Measurements from ENCODE around the gene SYNGR3. TPM values are rescaled to one million over a fixed set of nuclear protein-coding genes. Genes with fewer than 3 reads are reported as not detected.

Gene SYNGR3
- total RNA-seq, 1 experiment from 2014 or later: 4.3 TPM

GRCh38 chr16:1976216-1976520 is 13.6 kb upstream of the SYNGR3 start:
- H2AFZ ChIP-seq: no peak overlapping the region
- peaks cover 25% of the 10 kb centered on the region for H3K79me2 ChIP-seq (ENCODE audit: low read depth)
- no peak for DNase-seq
- no peak overlapping the region for H3K4me3 ChIP-seq
- H3K9me3 ChIP-seq (ENCODE audit: insufficient read depth, low read depth): no peaks in the 10 kb centered on the region
- H3K4me2 ChIP-seq: no peak overlapping the region
- intact Hi-C loops (cut with micrococcal nuclease; ENCODE audit: unreplicated experiment): no loop called here
- H3K4me1 ChIP-seq (replicated peaks; ENCODE audit: insufficient read depth): peaks cover 36% of the 10 kb centered on the region
- no TSS peak for BruUV-seq (replicated peaks)
- H4K20me1 ChIP-seq (ENCODE audit: insufficient read depth): peaks cover 12% of the 10 kb centered on the region; the same call in 1 of the 2 replicates
- no peak overlapping the region for H3K27ac ChIP-seq
- no peak for TF ChIP-seq CTCF (conservative IDR thresholded peaks at IDR 0.05)
- TF ChIP-seq EZH2 (IDR thresholded peaks at IDR 0.05; ENCODE audit: low read depth): no peak
- peaks cover 3% of the 10 kb centered on the region; the same call in 1 of the 2 replicates for H3K36me3 ChIP-seq (ENCODE audit: low read depth)
- H3K9me2 ChIP-seq (ENCODE audit: insufficient read depth): no peaks in the 10 kb centered on the region
- peaks cover 37% of the 10 kb centered on the region; the same call in 1 of the 2 replicates for H3F3A ChIP-seq (ENCODE audit: insufficient read depth, low read depth)
- ChIA-PET POLR2A (ENCODE audit: unreplicated experiment) (no interaction called here), CTCF (no interaction called here)
- H3K27me3 ChIP-seq (ENCODE audit: insufficient read depth, low read depth): no peaks in the 10 kb centered on the region

GRCh38 chr16:1976951-1977874 is 12.6 kb upstream of the SYNGR3 start:
- no TSS peak for BruUV-seq (replicated peaks)
- H3K27ac ChIP-seq: no peak overlapping the region

GRCh38 chr16:1977875-1978268 is 11.9 kb upstream of the SYNGR3 start:
- CTCF ChIA-PET: no interaction called here

More at GRCh38 chr16:1976951-1977874, 12.6 kb upstream of the SYNGR3 start:
- peaks cover 12% of the 10 kb centered on the region; the same call in 1 of the 2 replicates for H4K20me1 ChIP-seq (ENCODE audit: insufficient read depth)
- no peak overlapping the region for H3K4me3 ChIP-seq
- DNase-seq: no peak
- no peak overlapping the region for H2AFZ ChIP-seq
- H3K4me1 ChIP-seq (replicated peaks; ENCODE audit: insufficient read depth): peaks cover 46% of the 10 kb centered on the region
- H3K9me3 ChIP-seq (ENCODE audit: insufficient read depth, low read depth): no peaks in the 10 kb centered on the region
- ChIA-PET POLR2A (ENCODE audit: unreplicated experiment) (interaction anchor here (0.6 kb wide), 1 partner anchor 12 kb away, joined by 7 read pairs; the partner anchor contains the start of gene RPS2), CTCF (interaction anchor here (0.6 kb wide), 1 partner anchor 574 kb away, joined by 4 read pairs; no protein-coding TSS in a partner anchor)
- peaks cover 21% of the 10 kb centered on the region for H3K79me2 ChIP-seq (ENCODE audit: low read depth)
- no peak overlapping the region for H3K4me2 ChIP-seq
- intact Hi-C loops (cut with micrococcal nuclease; ENCODE audit: unreplicated experiment): no loop called here
- peaks cover 42% of the 10 kb centered on the region for H3F3A ChIP-seq (ENCODE audit: insufficient read depth, low read depth)
- H3K27me3 ChIP-seq (ENCODE audit: insufficient read depth, low read depth): no peaks in the 10 kb centered on the region
- peaks cover 3% of the 10 kb centered on the region; the same call in 1 of the 2 replicates for H3K36me3 ChIP-seq (ENCODE audit: low read depth)
- H3K9me2 ChIP-seq (ENCODE audit: insufficient read depth): no peaks in the 10 kb centered on the region
- TF ChIP-seq EZH2 (IDR thresholded peaks at IDR 0.05; ENCODE audit: low read depth) (no peak), CTCF (conservative IDR thresholded peaks at IDR 0.05) (no peak)

More at GRCh38 chr16:1977875-1978268, 11.9 kb upstream of the SYNGR3 start:
- peaks cover 3% of the 10 kb centered on the region; the same call in 1 of the 2 replicates for H3K36me3 ChIP-seq (ENCODE audit: low read depth)
- DNase-seq: no peak
- H3K9me2 ChIP-seq (ENCODE audit: insufficient read depth): no peaks in the 10 kb centered on the region
- peaks cover 15% of the 10 kb centered on the region for H3K79me2 ChIP-seq (ENCODE audit: low read depth)
- H3K4me1 ChIP-seq (replicated peaks; ENCODE audit: insufficient read depth): peaks cover 50% of the 10 kb centered on the region
- peaks cover 12% of the 10 kb centered on the region; the same call in 1 of the 2 replicates for H4K20me1 ChIP-seq (ENCODE audit: insufficient read depth)
- no peak overlapping the region for H2AFZ ChIP-seq
- no peak for TF ChIP-seq EZH2 (IDR thresholded peaks at IDR 0.05; ENCODE audit: low read depth)
- no peak for TF ChIP-seq CTCF (conservative IDR thresholded peaks at IDR 0.05)
- H3K4me3 ChIP-seq: no peak overlapping the region
- H3K27ac ChIP-seq: no peak overlapping the region
- intact Hi-C loops (cut with micrococcal nuclease; ENCODE audit: unreplicated experiment): no loop called here
- no peaks in the 10 kb centered on the region for H3K27me3 ChIP-seq (ENCODE audit: insufficient read depth, low read depth)
- H3K4me2 ChIP-seq: no peak overlapping the region
- no TSS peak for BruUV-seq (replicated peaks)
- H3K9me3 ChIP-seq (ENCODE audit: insufficient read depth, low read depth): no peaks in the 10 kb centered on the region
- H3F3A ChIP-seq (ENCODE audit: insufficient read depth, low read depth): peaks cover 49% of the 10 kb centered on the region
- POLR2A ChIA-PET (ENCODE audit: unreplicated experiment): no interaction called here

Measured in PC-9 (cell line).